ENCODE results near the gene CYP2W1. TPM values are rescaled to one million over a fixed set of nuclear protein-coding genes. Genes with fewer than 3 reads are reported as not detected.

CYP2W1 gene
- polyA plus RNA-seq, 1 donor (not counting 4 experiments of a cell fraction or from before 2014, with no cell fraction given) = 0.05 TPM

- no peak for FAIRE-seq
Observed at GRCh38 chr7:978416-979091, 4.4 kb upstream of the CYP2W1 start.

GRCh38 chr7:979151-979550 lies 3.8 kb upstream of the CYP2W1 start:
- no peaks in the 10 kb centered on the region for H3K9me3 ChIP-seq (ENCODE audit: control insufficient read depth, low read depth, low read length)
- no peaks in the 10 kb centered on the region for H4K20me1 ChIP-seq (ENCODE audit: control insufficient read depth, extremely low read depth, insufficient read depth, low read length)
- H3K4me3 ChIP-seq (ENCODE audit: control insufficient read depth in 2 of 3, extremely low read depth in 1 of 3, insufficient read depth in 2 of 3, low read depth in 1 of 3, low read length in 3 of 3) = no peak overlapping the region
- H3K4me1 ChIP-seq (ENCODE audit: control insufficient read depth, extremely low read depth, insufficient read depth, low read length) = peaks cover 6% of the 10 kb centered on the region
- peaks cover 11% of the 10 kb centered on the region for H3K27me3 ChIP-seq (ENCODE audit: control insufficient read depth, extremely low read depth, insufficient read depth, low read length)
- H3K4me2 ChIP-seq (ENCODE audit: control insufficient read depth, extremely low read depth, insufficient read depth, low read depth, low read length) = no peak overlapping the region
- H3K9ac ChIP-seq (ENCODE audit: control insufficient read depth, extremely low read depth, insufficient read depth, low read length) = no peak overlapping the region
- H3K79me2 ChIP-seq (ENCODE audit: control insufficient read depth, insufficient read depth, low read length) = peaks cover 12% of the 10 kb centered on the region
- DNase-seq (ENCODE audit: low read depth, low spot score) (no peak), FAIRE-seq (no peak)
- H3K9me1 ChIP-seq (ENCODE audit: control insufficient read depth, extremely low read depth, insufficient read depth, low read length) = no peaks in the 10 kb centered on the region
- no peak overlapping the region for H2AFZ ChIP-seq (ENCODE audit: control insufficient read depth, low read length)
- dilution Hi-C loops (cut with MboI; ENCODE audit: extremely low pct_ligation_motif_present, low sequenced_read_pairs) = no loop called here
- TF ChIP-seq, protein P1, sequence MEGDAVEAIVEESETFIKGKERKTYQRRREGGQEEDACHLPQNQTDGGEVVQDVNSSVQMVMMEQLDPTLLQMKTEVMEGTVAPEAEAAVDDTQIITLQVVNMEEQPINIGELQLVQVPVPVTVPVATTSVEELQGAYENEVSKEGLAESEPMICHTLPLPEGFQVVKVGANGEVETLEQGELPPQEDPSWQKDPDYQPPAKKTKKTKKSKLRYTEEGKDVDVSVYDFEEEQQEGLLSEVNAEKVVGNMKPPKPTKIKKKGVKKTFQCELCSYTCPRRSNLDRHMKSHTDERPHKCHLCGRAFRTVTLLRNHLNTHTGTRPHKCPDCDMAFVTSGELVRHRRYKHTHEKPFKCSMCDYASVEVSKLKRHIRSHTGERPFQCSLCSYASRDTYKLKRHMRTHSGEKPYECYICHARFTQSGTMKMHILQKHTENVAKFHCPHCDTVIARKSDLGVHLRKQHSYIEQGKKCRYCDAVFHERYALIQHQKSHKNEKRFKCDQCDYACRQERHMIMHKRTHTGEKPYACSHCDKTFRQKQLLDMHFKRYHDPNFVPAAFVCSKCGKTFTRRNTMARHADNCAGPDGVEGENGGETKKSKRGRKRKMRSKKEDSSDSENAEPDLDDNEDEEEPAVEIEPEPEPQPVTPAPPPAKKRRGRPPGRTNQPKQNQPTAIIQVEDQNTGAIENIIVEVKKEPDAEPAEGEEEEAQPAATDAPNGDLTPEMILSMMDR (optimal IDR thresholded peaks at IDR 0.05 in 1 of 3, IDR thresholded peaks at IDR 0.05 in 1 of 3, conservative IDR thresholded peaks at IDR 0.05 in 1 of 3; ENCODE audit: extremely low read depth in 1 of 3, insufficient read depth in 2 of 3, low read length in 3 of 3) = no peak
- TF ChIP-seq EZH2 (IDR thresholded peaks at IDR 0.05; ENCODE audit: low read length) = no peak
- H3K27ac ChIP-seq (ENCODE audit: control insufficient read depth, insufficient read depth, low read length) = no peak overlapping the region
- H3K36me3 ChIP-seq (ENCODE audit: control insufficient read depth in 2 of 2, extremely low read depth in 1 of 2, insufficient read depth in 2 of 2, low read length in 2 of 2) = no peaks in the 10 kb centered on the region

More at GRCh38 chr7:978416-979091, 4.4 kb upstream of the CYP2W1 start:
- no peaks in the 10 kb centered on the region for H3K36me3 ChIP-seq (ENCODE audit: control insufficient read depth in 2 of 2, extremely low read depth in 1 of 2, insufficient read depth in 2 of 2, low read length in 2 of 2)
- DNase-seq (ENCODE audit: low read depth, low spot score) = no peak
- no peaks in the 10 kb centered on the region for H4K20me1 ChIP-seq (ENCODE audit: control insufficient read depth, extremely low read depth, insufficient read depth, low read length)
- peaks cover 6% of the 10 kb centered on the region for H3K4me1 ChIP-seq (ENCODE audit: control insufficient read depth, extremely low read depth, insufficient read depth, low read length)
- peaks cover 14% of the 10 kb centered on the region for H3K79me2 ChIP-seq (ENCODE audit: control insufficient read depth, insufficient read depth, low read length)
- TF ChIP-seq EZH2 (IDR thresholded peaks at IDR 0.05; ENCODE audit: low read length) = no peak
- TF ChIP-seq, protein P1 (optimal IDR thresholded peaks at IDR 0.05 in 1 of 3, IDR thresholded peaks at IDR 0.05 in 1 of 3, conservative IDR thresholded peaks at IDR 0.05 in 1 of 3; ENCODE audit: extremely low read depth in 1 of 3, insufficient read depth in 2 of 3, low read length in 3 of 3) = no peak
- dilution Hi-C loops (cut with MboI; ENCODE audit: extremely low pct_ligation_motif_present, low sequenced_read_pairs) = no loop called here
- no peak overlapping the region for H3K27ac ChIP-seq (ENCODE audit: control insufficient read depth, insufficient read depth, low read length)
- peaks cover 5% of the 10 kb centered on the region for H3K27me3 ChIP-seq (ENCODE audit: control insufficient read depth, extremely low read depth, insufficient read depth, low read length)
- no peak overlapping the region for H3K4me3 ChIP-seq (ENCODE audit: control insufficient read depth in 2 of 3, extremely low read depth in 1 of 3, insufficient read depth in 2 of 3, low read depth in 1 of 3, low read length in 3 of 3)
- no peak overlapping the region for H3K9ac ChIP-seq (ENCODE audit: control insufficient read depth, extremely low read depth, insufficient read depth, low read length)
- no peak overlapping the region for H3K4me2 ChIP-seq (ENCODE audit: control insufficient read depth, extremely low read depth, insufficient read depth, low read depth, low read length)
- no peak overlapping the region for H2AFZ ChIP-seq (ENCODE audit: control insufficient read depth, low read length)
- no peaks in the 10 kb centered on the region for H3K9me3 ChIP-seq (ENCODE audit: control insufficient read depth, low read depth, low read length)
- H3K9me1 ChIP-seq (ENCODE audit: control insufficient read depth, extremely low read depth, insufficient read depth, low read length) = no peaks in the 10 kb centered on the region
